IPS-11a (cell line): ENCODE results near the gene MAML2.

Source experiments
- H3K4me3 ChIP-seq: one replicate; pipeline ENCODE4 v1.5.1; 2013; ENCODE audit warnings: low read depth, low read length, control low read depth

The MAML2 gene

GRCh38 chr11:96107143-96107824, 235.7 kb downstream of the MAML2 start:
- H3K4me3 ChIP-seq, result no peak overlapping the region

GRCh38 chr11:96106645-96107044, 236.3 kb downstream of the MAML2 start:
- no peak overlapping the region for H3K4me3 ChIP-seq

GRCh38 chr11:96105944-96106343, 237.1 kb downstream of the MAML2 start:
- no peak overlapping the region for H3K4me3 ChIP-seq

GRCh38 chr11:96105197-96105895, 237.6 kb downstream of the MAML2 start:
- no peak overlapping the region for H3K4me3 ChIP-seq

GRCh38 chr11:96104496-96104895, 238.5 kb downstream of the MAML2 start:
- no peak overlapping the region for H3K4me3 ChIP-seq

- H3K4me3 ChIP-seq, result no peak overlapping the region
These were observed 239.3 kb downstream of the MAML2 start for GRCh38 chr11:96103721-96104120.

GRCh38 chr11:96103102-96103501, 239.9 kb downstream of the MAML2 start:
- no peak overlapping the region for H3K4me3 ChIP-seq

- no peak overlapping the region for H3K4me3 ChIP-seq
These were observed 240.3 kb downstream of the MAML2 start for GRCh38 chr11:96102664-96103078.

GRCh38 chr11:96101146-96101545, 241.8 kb downstream of the MAML2 start:
- H3K4me3 ChIP-seq, result no peak overlapping the region

GRCh38 chr11:96098511-96099241, 244.3 kb downstream of the MAML2 start:
- no peak overlapping the region for H3K4me3 ChIP-seq

- no peak overlapping the region for H3K4me3 ChIP-seq
These were observed 245.1 kb downstream of the MAML2 start for GRCh38 chr11:96097844-96098421.

- no peak overlapping the region for H3K4me3 ChIP-seq
These were observed 246.6 kb downstream of the MAML2 start for GRCh38 chr11:96096360-96096759.

GRCh38 chr11:96095884-96096303, 247.1 kb downstream of the MAML2 start:
- H3K4me3 ChIP-seq, result no peak overlapping the region

GRCh38 chr11:96094156-96094555, 248.8 kb downstream of the MAML2 start:
- H3K4me3 ChIP-seq, result no peak overlapping the region

GRCh38 chr11:96092511-96092910, 250.5 kb downstream of the MAML2 start:
- no peak overlapping the region for H3K4me3 ChIP-seq

GRCh38 chr11:96091476-96091875, 251.5 kb downstream of the MAML2 start:
- no peak overlapping the region for H3K4me3 ChIP-seq

- H3K4me3 ChIP-seq, result no peak overlapping the region
These were observed 252.3 kb downstream of the MAML2 start for GRCh38 chr11:96090711-96091110.

- no peak overlapping the region for H3K4me3 ChIP-seq
These were observed 254.1 kb downstream of the MAML2 start for GRCh38 chr11:96088914-96089313.

GRCh38 chr11:96086111-96086510, 256.9 kb downstream of the MAML2 start:
- no peak overlapping the region for H3K4me3 ChIP-seq

GRCh38 chr11:96085319-96085930, 257.6 kb downstream of the MAML2 start:
- no peak overlapping the region for H3K4me3 ChIP-seq
